Adrenal gland (tissue), 12 donors: ENCODE results near the gene PLXNC1. TPM values are rescaled to one million over a fixed set of nuclear protein-coding genes. Genes with fewer than 3 reads are reported as not detected.

ENCODE experiments used
- DNase-seq, 7 donors: peaks; one replicate each; pipeline ENCODE4 v3.0.0-alpha.2; 2019 to 2020
- H3K27ac ChIP-seq, 5 donors: fragments of 200-600 bp; sonication (generic) in 4 of 5; 1 replicate in 3 of 5; 2 replicates in 2 of 5; pipeline versions ENCODE4 v1.5.1 to v1.8.0; 2016 to 2020; ENCODE audit warnings: mild to moderate bottlenecking in 1 of 5
- H3K27me3 ChIP-seq: fragments of 200-600 bp; 2 replicates; pipeline ENCODE4 v1.8.0; 2021
- H3K36me3 ChIP-seq, 2 donors: fragments of 200-600 bp; replicated peaks in 1 of 2; 1 replicate in 1 of 2; 2 replicates in 1 of 2; pipeline versions ENCODE4 v1.5.1 to v1.8.0; 2018 to 2022
- H3K4me1 ChIP-seq, 2 donors: fragments of 200-600 bp; replicated peaks in 1 of 2; 1 replicate in 1 of 2; 2 replicates in 1 of 2; pipeline versions ENCODE4 v1.5.1 to v1.8.0; 2018 to 2021
- H3K4me3 ChIP-seq, 4 donors: fragments of 200-600 bp; sonication (generic) in 3 of 4; one replicate each; pipeline ENCODE4 v1.5.1; 2016 to 2018
- H3K9me3 ChIP-seq, 3 donors: fragments of 200-600 bp; sonication (generic) in 1 of 3; replicated peaks in 1 of 3; 1 replicate in 2 of 3; 2 replicates in 1 of 3; pipeline versions ENCODE4 v1.5.1 to v1.8.0; 2016 to 2021
- POLR2A ChIP-seq, 2 donors: fragments of 450-650 bp; IDR thresholded peaks; one replicate each; pipeline ENCODE4 v1.6.1; 2017; ENCODE audit warnings: antibody characterized with exemption in 2 of 2, mild to moderate bottlenecking in 2 of 2, moderate library complexity in 1 of 2
- WGBS, 4 donors: extraction: QIAGEN DNeasy Blood & Tissue Kit in 2 of 4; methylation state at CpG; one replicate each; pipeline versions ENCODE4 v1.1.5 to v1.1.7; 2013 to 2017; 5-methylcytosine and 5-hydroxymethylcytosine counted together
- intact Hi-C, 2 donors: fragments of 100-400 bp; cut with DNase I; formaldehyde crosslinking; loops; one replicate each; pipeline versions ENCODE4 v1.14.1 to v1.15.0; 2022 to 2023
- polyA plus RNA-seq, 3 donors: library from polyadenylated mRNA; stranded (reverse); fragments of 200-250 nt in 2 of 3; fragments of 350-450 nt in 1 of 3; fragmentation: Illumina TruSeq in 1 of 3; extraction: RNeasy Lipid Tissue Mini Kit (QIAGEN cat#74804) in 1 of 3; gene quantifications; one replicate each; pipeline ENCODE4 v1.2.3, GENCODE V29; 2013 to 2014
- total RNA-seq, 9 donors: library from RNA; depleted of rRNA in 4 of 9; stranded (reverse); fragments of >200 nt in 4 of 9; fragments of 120-200 nt in 1 of 9; fragmentation: NEBNext Ultra II Directional in 1 of 9; extraction: Animal tissue kit (Norgen Biotek cat#: 25700) in 1 of 9; gene quantifications; one replicate each; pipeline versions ENCODE4 v1.1.0 to v1.2.4, GENCODE V29; 2013 to 2023
- TF ChIP-seq, protein P1 (sequence below), 6 experiments: fragments of 450-650 bp in 4 of 6; fragments of 200-600 bp in 2 of 6; sonication (generic) in 1 of 6; IDR thresholded peaks; 1 replicate in 5 of 6; 2 replicates in 1 of 6; pipeline versions ENCODE4 v1.5.1 to v1.8.0; 2016 to 2021; ENCODE audit warnings: antibody characterized with exemption in 6 of 6, mild to moderate bottlenecking in 2 of 6, moderate library complexity in 1 of 6
- donor health status: healthy with polysubstance abuse.
- donor health status: Bipolar disorder and iron deficiency.
- donor health status: DM: yes; HTN: yes; CAD: no.
- donor health status: DM: no; HTN: no; CAD: no.
- donor health status: DM: no; HTN: no; CAD: no.
- donor health status: DM: yes; HTN: yes; CAD: no.

The PLXNC1 gene
- total and polyA plus RNA-seq, 12 donors: 2.5 to 23.4 (median 12.3) TPM

DNA sequence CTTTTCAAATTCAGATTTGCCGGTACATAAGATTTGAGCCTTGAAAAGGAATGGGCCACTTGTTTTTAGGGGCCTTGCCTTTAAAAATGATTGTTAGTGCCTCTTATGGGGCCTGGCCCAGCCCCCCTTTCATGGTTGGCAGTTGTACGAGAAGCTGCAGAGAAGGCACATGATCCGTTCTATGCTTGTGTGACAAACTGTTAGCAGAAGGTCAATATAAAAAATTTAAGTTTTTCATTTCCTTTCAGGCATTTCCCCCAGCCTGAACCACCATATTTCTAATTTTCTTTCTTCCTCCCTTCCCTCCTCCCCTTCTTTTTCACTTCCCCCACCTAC, 119.1 kb downstream of the PLXNC1 start:
- Histone ChIP-seq H3K27me3 (no peaks in the 10 kb centered on the region), H3K9me3 (no peaks in the 10 kb centered on the region), H3K4me1 (peaks cover 8 to 12% of the 10 kb centered on the region in 2 donors), H3K36me3 (no peaks in the 10 kb centered on the region), H3K4me3 (no peak overlapping the region), H3K27ac (peak overlapping the region in 2 of 5 donors; percentile 46 to 57)
- no peak for DNase-seq
- intact Hi-C loops: no loop called here
- 42 to 75% (median 57%) methylated on average over 3 of the region's 3 CpGs for WGBS, 4 donors
- no peak for TF ChIP-seq POLR2A (IDR thresholded peaks at IDR 0.05)
- TF ChIP-seq, protein P1, sequence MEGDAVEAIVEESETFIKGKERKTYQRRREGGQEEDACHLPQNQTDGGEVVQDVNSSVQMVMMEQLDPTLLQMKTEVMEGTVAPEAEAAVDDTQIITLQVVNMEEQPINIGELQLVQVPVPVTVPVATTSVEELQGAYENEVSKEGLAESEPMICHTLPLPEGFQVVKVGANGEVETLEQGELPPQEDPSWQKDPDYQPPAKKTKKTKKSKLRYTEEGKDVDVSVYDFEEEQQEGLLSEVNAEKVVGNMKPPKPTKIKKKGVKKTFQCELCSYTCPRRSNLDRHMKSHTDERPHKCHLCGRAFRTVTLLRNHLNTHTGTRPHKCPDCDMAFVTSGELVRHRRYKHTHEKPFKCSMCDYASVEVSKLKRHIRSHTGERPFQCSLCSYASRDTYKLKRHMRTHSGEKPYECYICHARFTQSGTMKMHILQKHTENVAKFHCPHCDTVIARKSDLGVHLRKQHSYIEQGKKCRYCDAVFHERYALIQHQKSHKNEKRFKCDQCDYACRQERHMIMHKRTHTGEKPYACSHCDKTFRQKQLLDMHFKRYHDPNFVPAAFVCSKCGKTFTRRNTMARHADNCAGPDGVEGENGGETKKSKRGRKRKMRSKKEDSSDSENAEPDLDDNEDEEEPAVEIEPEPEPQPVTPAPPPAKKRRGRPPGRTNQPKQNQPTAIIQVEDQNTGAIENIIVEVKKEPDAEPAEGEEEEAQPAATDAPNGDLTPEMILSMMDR (IDR thresholded peaks at IDR 0.05): no peak

DNA sequence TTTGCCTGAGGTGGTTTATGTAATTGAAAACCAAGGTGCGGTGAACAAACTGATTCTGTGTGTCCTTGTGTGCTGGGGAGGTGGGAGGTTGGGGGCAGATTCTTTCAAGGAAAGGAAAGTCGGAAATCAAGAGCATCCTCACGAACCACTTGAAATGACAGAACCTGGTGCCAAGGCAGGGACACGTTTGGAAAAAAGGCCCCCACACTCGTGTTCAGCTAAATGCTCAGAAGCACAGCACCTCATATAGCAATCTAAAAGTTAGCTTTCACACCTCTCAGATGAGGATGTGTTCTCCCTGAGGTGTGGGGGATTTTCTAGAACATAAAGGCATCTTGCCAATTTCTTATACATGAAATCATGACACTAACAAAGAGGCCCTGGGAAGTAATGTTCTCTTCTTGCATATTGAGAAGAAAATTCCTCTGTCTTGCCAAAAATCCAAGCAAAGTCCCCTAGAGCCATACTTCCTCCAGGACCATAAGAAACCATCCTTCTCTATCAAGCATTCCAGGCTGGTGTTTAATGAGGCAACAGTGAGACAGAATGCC, 119.6 kb downstream of the PLXNC1 start:
- intact Hi-C loops: no loop called here
- no peaks in the 10 kb centered on the region for H3K9me3 ChIP-seq
- 89 to 93% (median 91%) methylated on average over 5 of the region's 5 CpGs for WGBS, 4 donors
- no peak overlapping the region for H3K4me3 ChIP-seq
- H3K27ac ChIP-seq: peak overlapping the region in 2 of 5 donors; percentile 46 to 57
- H3K27me3 ChIP-seq: no peaks in the 10 kb centered on the region
- TF ChIP-seq, protein P1 (IDR thresholded peaks at IDR 0.05): no peak
- TF ChIP-seq POLR2A (IDR thresholded peaks at IDR 0.05): no peak
- DNase-seq: no peak
- peaks cover 5 to 8% of the 10 kb centered on the region in 2 donors for H3K4me1 ChIP-seq
- no peaks in the 10 kb centered on the region for H3K36me3 ChIP-seq

DNA sequence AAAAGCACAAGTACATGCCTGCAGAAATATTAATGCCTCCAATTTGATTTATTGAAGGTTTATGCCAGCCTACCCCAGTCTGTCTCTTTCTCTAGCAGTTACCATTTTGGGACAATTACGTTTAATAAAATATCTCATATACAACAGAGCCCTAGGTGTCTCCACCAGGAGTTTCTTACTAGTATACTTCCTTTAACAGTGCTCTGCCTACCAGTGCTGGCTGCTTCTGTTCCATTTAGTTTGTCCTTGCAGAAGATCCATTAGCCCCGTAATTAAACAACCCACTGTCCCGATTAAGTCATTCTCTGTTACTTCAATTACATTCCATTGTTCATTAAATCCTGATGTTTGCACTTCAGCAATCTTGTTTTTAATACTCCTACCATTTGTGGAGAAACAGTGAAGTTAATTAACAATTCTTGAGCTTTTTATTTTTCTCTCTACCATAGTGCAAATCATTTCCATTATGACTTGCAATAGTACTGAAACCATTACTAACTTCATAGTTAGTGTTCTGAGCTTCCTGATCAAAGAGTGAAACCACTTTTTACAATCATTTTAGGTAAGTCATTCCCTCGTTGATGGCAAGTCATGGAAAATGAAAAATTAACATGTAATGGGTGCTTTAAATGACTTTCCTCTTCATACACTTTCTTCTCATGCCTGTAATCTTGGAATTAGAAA, 121.1 kb downstream of the PLXNC1 start:
- no peak for DNase-seq
- no peaks in the 10 kb centered on the region for H3K4me1 ChIP-seq
- intact Hi-C loops: no loop called here
- no peaks in the 10 kb centered on the region for H3K27me3 ChIP-seq
- TF ChIP-seq, protein P1 (IDR thresholded peaks at IDR 0.05): no peak
- no peak for TF ChIP-seq POLR2A (IDR thresholded peaks at IDR 0.05)
- H3K27ac ChIP-seq: no peak overlapping the region
- H3K36me3 ChIP-seq: no peaks in the 10 kb centered on the region
- H3K9me3 ChIP-seq: no peaks in the 10 kb centered on the region
- 71 to 83% (median 78%) methylated on average over 4 of the region's 4 CpGs for WGBS, 4 donors
- H3K4me3 ChIP-seq: no peak overlapping the region

DNA sequence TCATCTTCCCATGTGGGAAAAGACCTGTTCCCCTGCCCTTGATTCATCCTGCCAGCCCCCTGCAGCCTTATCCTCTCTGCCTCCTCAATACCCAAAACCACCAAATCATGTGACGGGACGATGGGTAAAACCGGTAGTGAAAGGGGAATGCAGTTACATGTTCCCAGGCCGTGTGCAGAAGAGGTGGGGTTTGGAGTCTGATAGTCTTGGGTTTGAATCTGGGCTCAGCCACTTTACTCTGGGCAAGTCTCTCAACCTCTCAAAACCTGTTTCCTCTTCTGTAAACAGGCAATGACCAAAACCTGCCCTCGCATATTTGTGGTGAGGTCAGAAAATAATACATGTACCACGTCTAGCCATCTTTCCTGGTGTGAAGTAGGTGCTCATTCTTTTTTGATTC, 123.0 kb downstream of the PLXNC1 start:
- no peaks in the 10 kb centered on the region for H3K9me3 ChIP-seq

More for the DNA sequence above, 123.0 kb downstream of the PLXNC1 start:
- Histone ChIP-seq H3K4me1 (no peaks in the 10 kb centered on the region), H3K27ac (no peak overlapping the region), H3K27me3 (no peaks in the 10 kb centered on the region), H3K36me3 (no peaks in the 10 kb centered on the region), H3K4me3 (no peak overlapping the region)
- WGBS, 4 donors: 78 to 82% (median 80%) methylated on average over 6 of the region's 6 CpGs
- DNase-seq: no peak
- TF ChIP-seq, protein P1 (IDR thresholded peaks at IDR 0.05): no peak
- no peak for TF ChIP-seq POLR2A (IDR thresholded peaks at IDR 0.05)
- intact Hi-C loops: no loop called here
